HG02852 (cell line): ENCODE results near the gene SMARCB1.

Experiments
- ATAC-seq: cut with Tn5 transposase; IDR thresholded peaks from one replicate; pipeline ENCODE4 v1.9.1; 2021; ENCODE audit warnings: mild to moderate bottlenecking, moderate library complexity; ENCODE audit not compliant: unreplicated experiment

Gene SMARCB1

DNA sequence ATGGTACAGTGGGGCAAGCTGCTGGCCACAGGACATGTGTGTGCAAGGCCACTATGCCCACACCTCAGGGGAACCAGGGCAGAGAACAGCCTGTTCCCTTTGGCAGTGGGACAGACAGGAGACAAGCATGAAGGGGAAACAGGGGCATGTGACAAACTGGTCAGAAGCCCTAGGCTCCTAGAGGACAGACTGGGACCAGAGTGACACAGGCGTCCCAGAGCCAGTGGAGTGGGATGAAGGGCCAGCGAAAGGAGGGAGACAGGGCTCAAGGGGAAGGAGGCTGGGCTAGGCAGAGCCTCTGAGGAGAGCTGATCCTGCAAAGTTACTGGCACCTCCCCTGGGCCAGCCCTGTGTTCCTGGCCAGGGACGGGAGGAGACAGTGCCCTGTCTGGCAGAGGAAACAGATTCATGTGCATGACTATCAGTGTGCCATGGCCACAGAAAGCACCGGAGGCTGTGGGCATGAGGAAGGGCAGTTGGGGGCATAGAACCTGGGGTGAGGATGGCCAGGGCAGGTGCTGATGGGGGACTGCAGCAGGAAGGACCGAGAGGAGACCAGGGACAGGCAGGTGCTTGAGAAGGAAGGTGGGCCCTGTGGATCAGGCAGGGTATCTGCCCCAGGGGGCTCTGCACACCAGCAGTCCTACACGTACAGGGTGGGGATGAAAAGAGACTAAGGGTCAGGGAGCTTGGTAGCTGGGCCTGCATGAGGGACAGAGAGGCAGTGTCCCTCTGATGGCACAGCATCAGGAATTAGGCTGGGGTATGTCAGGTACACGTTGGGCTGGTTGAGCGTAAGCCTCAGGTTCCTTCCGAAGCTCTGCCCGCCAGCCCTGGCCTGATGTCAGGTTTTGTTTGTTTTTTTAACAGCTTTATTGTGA lies 42.3 kb downstream of the SMARCB1 start:
- no peak for ATAC-seq

DNA sequence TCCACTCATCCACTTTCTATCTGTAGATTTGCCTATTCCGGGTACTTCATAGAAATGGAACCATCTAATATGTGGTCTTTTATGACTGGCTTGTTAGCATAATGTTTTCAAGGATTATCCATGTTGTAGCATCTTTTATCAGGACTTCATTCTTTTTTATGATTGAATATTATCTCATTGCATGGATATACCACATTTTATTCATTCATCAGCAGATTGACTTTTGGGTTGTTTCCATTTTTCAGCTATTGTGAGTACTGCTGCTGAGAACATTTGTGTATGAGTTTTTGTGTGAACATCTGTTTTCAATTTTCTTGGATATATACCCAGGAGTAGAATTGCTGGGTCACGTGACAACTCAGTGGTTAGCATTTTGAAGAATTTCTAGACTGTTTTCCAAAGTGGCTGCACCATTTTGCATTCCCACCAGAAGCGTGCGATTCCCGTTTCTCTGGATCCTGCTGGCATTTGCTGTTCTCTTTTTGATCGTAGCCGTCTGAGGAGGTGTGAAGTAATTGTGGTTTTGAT lies 43.1 kb downstream of the SMARCB1 start:
- no peak for ATAC-seq

DNA sequence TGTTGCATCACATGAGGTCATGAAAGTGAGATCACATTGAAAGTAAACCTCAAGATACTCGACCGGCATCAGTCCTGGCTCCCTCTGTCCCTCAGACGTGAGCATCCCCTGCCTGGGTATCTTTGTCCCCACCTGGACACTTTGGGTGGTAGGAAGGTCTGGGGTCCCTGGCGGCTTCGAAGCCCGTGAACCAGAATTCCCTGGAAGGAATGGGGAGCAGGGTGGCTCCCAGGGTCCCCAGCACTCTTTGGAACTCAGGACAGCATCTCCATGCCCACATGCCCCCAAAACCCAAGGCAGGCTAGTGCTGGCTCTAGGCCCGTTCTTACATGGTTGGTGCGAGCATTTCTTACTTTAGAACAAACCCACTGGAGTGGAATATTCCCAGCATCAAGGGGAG lies 44.5 kb downstream of the SMARCB1 start:
- no peak for ATAC-seq

DNA sequence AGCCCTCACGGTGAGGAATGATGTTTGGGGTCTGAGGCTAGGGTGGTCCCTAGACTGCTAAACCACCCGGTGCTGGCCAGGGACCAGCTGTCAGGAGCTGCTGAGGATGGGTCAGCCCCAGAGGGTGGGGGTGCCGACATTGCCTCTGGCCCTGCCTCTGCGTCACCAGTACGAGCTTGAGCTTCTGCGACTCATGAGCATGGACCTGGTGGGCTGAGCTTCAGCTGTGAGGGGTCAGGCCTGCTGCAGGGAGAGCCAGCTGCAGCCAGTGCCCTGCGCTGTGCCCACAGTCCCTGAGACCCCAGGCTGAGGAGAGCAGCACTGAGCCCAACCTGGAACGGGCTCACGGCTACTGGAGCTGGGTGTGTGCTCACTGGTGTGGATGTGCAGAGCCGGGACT lies 45.0 kb downstream of the SMARCB1 start:
- ATAC-seq = no peak

DNA sequence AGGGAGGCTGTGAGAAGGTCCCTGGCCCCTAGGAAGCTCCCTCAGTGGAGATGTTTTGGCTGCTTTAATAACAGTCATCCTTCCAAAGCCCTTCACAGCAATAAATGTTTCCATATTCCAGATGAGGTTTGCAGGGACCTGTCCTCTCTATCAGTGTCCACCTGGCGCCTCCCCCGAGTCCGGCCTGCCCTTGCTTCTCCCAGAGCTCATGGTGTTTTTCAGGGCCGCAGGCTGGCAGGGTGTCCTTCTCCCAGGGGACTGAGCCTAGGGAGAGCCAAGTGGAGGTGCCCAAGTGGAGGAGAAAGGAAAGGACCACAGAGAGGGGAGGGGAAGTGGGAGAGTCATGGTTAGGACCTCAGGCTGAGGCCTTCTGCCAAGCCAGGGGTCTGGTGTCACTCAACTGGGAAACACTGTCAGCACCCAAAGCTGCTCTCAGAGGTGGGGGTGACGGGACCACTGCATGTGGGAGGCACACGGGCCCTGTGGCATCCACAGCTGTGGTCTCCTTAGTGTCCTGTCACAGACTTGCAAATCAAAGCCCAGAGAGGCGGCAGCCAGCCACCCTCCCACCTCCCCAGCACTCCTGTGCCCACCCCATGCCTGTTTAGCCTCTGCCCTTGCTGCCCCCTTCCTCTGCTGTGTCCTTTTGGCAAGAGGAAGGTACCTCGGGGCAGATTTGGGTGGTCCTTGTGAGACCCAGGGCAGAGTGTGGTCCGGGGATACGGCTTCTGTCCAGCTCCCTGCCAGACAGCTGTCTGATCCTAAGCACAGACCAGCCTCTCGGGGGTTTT lies 45.7 kb downstream of the SMARCB1 start:
- ATAC-seq = no peak

DNA sequence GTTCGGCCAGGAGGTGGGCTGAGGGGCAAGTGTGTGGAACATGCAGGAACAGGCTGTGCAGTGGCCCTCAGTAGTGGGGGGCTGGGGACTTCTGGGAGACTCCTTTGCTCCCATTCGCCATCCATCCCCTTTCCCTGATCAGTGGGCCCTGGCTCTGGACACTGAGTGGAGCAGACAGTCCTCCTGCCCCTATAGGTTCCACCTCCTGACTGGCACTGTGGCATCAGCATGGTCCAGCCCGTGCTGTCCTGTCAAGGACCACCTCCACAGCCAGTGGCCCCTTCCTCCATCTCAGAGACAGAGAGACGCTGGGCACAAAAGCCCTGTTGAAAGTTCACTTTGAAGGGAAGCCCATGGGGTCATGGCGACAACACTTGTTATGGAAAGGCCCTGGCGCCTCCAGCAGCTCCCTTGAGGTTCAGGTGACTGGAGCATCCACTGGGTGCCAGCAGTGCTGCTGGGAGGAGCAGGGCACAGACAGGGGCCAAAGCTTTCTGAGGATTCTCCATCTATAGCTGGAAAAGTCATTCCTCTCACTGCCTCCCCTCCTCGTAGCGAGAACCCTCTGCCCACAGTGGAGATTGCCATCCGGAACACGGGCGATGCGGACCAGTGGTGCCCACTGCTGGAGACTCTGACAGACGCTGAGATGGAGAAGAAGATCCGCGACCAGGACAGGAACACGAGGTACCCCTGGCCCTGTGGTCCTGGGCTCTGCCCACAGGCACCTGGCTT lies 46.4 kb downstream of the SMARCB1 start:
- ATAC-seq = no peak

DNA sequence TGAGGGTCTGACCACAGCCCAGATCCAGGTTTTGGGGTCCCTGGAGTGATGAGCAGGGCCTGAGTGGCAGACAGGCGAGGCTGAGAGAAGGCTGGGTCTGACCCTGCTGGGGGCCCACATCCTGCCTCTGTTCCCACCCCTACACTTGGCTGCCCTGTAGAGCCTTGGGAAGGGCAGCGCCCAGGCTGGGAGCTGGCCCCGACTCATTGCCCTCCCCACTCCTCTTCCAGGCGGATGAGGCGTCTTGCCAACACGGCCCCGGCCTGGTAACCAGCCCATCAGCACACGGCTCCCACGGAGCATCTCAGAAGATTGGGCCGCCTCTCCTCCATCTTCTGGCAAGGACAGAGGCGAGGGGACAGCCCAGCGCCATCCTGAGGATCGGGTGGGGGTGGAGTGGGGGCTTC lies 47.1 kb downstream of the SMARCB1 start:
- no peak for ATAC-seq

DNA sequence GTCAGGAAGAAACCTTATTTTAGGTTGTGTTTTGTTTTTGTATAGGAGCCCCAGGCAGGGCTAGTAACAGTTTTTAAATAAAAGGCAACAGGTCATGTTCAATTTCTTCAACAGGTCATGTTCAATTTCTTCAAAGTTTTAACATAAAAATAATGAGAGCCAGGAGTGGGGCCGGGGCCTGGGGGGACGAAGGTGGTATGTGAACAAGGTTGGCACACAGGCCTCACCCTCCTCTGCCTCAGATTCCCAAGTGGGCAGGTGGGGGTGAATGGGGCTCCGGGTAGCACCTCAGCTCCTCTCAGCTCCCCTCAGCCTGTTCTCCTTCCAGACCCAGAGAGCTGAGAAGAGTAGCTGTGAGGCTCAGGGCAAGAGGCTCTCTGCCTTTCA lies 47.6 kb downstream of the SMARCB1 start:
- ATAC-seq = no peak

DNA sequence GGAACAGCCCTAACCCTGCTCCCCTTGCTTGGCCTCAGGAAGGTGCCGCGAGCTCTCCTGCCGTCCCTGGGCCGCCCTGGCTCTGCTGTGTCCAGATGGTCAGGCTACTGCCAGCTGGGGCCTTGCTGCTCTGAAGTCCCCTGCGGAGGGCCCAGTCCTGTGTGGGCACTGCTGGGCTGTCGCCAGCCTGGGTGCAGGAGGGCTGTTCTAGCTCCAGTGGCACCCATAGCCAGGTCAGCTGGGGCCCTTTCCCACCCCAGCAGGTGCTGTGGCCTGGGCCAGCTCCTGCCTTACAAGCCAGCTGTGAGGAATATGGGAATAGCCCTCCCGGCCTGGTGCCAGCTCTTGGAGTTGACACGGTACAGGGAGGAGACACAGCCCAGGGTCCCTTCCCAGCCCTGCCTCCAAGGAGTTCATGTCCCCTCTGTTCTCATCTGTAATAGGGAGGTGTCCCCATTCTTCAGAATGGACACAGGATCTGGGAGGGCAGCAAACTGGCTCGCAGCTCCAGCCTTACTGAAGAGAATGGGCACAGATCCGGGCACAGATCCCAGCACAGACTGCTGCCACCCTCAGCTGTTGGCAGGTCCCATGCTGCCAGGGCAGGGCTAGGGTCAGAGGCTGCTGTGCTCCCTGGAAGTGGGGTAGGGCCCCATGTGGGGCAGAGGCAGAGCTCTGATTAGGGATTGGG lies 48.2 kb downstream of the SMARCB1 start:
- ATAC-seq = no peak

DNA sequence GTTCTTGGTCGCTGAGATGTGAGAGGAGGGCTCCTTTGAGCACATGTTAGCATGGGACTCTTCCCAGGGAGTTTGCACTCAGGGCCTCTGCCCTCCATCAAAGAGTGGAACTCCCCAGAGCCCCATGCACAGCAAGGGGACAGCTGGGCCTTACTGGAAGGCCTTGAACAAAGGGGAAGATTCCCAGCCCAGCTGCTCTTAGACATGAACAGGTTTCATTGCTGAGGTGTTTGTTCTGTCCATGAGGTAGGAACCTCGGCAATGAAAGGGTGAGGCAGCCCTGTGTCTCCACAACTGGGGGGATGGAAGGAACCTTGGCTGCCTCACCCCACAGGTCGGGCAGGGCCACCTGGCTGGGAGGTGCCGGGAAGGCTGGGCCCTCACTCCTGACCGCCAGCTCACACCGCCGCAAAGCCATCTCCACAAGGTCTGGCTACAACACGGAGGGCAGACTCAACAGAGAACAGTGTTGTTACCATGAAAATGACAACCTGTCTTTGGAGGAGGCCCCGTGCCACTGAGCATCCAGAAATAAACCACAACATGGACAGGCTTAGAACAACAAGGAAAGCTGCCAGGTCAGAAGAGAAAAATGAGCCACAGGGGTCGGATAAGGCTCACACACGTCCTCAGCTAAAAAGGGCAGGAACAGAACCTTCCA lies 48.8 kb downstream of the SMARCB1 start:
- ATAC-seq = no peak

DNA sequence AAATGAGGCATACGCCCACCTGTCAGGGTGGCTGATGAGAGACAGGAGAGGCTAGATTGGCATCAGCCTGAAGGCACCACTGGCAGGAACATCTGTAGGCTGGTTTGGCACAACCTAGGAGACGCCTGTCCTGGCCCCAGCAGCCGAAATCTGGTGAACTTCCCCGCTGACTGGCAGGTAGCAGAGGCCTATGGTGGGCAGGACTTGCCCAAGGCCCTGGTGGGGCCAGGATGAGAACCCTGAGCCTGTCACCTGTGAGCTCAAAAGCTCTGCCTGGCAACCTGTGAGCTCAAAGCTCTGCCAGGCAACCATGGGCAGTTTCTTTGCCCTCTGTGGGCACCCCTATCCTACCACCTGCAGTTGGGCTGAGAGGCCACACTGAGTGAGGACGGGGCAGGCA lies 49.5 kb downstream of the SMARCB1 start:
- ATAC-seq = no peak

DNA sequence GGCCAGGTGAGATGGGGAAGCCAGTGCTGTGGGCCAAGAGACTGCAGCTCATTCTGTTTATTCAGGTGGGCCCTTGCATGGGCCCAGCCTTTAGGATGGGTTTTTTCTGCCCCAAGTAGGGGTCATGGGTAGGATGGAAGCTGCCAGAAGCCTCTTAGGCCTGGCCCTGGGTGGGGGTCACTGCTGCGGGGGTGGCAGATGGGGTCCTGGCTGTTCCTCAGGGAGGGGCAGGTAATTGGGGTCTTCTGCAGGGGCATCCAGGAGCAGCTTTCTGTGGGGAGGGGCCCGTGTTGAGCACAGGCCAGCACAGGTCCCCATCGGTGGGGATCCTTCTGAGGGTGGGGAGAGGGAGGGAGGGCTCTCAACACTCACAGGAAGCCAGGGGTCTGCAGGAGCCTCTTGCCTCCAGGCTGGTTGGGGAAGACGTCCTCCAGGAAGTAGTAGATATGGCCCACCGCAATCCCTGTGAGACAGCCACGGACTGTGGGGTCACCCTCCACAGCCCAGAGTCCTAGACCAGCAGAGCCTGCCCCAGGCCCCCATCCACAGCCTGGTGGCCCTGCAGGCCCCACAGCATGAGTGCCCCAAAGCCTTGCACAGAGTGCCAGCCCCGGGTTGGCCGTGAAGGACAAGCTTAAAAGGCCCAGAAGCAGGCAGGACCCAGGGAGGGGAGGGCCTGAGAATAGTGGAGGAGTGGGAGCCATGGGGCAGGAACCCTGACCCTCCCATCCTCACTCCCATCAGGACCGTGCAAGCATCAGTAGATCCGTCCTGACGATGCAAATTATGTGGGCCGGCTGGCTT lies 50.1 kb downstream of the SMARCB1 start:
- no peak for ATAC-seq

DNA sequence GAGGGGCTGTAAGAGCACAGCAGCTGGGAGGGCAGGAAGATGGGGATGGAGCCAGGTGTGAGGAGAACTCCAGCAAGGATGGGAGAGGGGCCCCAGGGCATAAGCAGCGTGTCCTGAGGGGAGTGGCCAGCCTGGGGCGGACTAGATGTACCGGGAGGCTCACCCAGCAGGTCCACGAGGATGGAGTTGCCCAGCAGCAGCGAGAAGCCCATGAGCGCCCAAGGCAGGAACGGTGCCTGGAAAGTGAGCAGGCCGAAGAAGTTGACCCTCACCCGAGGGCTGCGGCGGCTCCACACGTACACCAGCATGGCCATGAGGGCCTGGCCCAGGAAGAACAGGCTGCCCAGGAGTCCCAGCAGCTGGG lies 50.7 kb downstream of the SMARCB1 start:
- ATAC-seq = no peak

DNA sequence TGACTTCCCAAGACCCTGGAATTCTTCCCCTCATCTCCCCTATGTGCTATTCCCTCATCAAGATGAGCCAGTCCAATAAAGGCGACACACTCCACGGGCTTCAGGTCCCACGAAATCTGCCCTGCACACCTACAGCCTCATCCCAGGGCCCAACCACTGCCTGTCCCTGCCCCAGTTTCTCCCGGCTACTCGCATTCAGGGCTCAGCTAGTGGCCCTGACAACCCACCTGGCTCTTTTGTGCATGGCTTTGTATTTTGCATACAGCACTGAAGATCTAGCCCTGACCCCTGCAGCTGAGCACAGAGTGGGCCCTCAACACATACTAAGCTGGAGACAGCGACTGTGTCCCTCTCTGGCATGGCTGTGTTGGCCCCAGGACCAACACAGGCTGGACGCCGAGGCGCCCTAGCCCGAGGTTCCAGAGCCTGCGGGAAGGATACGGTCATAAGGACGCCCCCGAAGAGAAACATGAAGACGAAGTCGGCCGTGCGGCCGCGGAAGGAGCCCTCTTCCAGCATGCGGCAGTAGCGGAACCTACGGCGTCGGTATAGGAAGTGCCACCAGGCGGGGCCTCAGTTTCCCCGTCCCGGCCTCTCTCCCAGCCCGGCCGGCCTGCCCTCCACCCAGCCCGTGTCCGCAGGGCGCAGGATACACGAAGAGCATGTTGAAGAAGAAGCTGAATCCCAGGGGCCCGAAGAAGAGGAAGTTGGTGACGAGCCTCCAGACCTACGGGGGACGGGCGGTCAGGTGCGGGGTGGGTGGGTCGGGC lies 51.3 kb downstream of the SMARCB1 start:
- no peak for ATAC-seq

DNA sequence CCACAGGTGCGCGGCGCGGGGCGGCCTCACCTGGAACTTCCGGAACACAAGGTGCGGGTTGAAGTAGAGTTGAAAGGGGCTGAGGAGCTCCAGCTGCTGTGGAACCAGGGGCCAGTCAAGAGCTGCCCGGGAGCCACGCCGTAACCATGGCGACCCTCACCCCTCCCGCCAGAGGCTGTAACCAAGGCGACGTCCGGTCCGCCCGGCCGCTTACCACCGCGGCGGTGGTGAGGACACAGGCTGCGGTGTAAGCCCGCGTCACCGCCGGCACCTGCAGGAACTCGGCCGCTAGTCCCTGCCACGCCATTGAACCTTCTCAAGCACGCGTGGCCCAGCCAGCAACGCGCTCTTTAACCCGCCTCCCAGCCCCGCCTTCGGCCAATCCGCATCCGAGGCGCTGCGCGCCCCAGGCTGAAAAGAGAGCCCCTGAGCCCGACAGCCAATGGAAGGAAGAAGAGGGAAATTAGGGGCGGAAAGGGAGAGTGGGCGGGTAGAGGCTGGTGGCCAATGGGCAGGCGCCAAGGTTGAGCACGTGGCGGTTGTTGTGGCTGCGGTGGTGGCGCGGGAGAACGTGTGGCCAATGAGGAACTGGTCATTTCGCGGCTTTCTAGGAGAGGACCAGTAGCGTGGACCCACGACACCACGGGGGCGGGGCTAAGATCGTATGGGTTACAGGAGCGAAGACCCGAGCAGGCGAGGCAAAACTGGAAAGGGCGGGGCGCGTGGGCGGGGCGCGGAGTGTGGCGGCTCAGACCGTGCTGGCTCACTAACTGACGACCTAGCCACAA lies 52.1 kb downstream of the SMARCB1 start, which contains the start of gene DERL3:
Gene DERL3, minus strand, starts transcription at position 326 of the 788 bp plus-strand sequence. Its CDS starts 19 bp downstream, at position 307.
- ATAC-seq = peak; percentile 82

DNA sequence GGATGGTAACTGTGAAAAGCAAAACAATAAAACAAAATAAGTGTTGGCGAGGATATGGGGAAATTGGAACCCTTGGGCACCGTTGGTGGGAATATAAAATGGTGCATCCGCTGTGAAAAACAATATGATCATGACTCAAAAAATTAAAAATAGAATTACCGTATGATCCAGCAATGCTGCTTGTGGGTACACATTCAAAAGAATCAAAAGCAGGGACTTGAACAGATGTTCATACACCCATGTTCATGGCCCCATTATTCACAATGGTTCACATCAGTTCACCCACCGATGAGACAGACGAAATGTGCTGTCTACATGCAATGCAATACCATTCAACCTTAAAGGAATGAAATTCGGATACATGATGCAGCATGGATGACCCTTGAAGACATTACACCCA lies 53.3 kb downstream of the SMARCB1 start:
- no peak for ATAC-seq

DNA sequence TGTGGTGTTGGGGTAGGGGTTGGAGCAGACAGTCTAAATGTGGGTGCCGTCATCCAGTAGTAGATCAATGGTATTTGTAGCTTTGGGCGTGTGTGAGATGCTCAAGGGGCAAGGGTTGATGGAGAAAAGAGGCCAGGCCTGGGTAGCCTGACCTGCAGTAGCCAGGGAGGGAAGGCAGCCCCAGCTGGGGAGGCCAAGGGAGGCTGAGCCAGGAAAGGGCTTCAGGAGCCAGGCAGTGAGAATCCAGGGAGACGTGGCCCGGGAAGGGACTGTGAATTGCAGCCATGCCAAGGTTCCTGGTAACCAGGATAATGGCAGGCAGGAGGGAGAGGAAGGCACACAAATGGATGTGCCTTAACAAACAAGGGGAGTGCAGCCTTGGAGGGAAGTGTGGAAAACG lies 54.5 kb downstream of the SMARCB1 start:
- no peak for ATAC-seq
